HepG2 (cell line): ENCODE measurements around the gene DHX32. TPM values are rescaled to one million over a fixed set of nuclear protein-coding genes. Genes with fewer than 3 reads are reported as not detected.

Source experiments
- ATAC-seq: fragments of 200-7000 bp; cut with Tn5 transposase; 3 replicates; pipeline ENCODE4 v1.9.1; 2020; ENCODE audit warnings: mild to moderate bottlenecking, moderate library complexity
- BruUV-seq: library from RNA; stranded (reverse); fragments of 400-500 nt; replicated peaks from 2 replicates; lab custom pipeline; 2021; lab: Mats Ljungman, UMichigan
- CTCF ChIA-PET: fragments of 300-600 bp; formaldehyde crosslinking; extraction: SDS; loops from one replicate; lab custom pipeline; 2021; ENCODE audit warnings: low total read pairs, inconsistent platforms, low intra/inter-chr PET ratio; lab: Yijun Ruan, JAX
- POLR2A ChIA-PET: fragments of 350-600 bp; sonication (Branson Sonifier 250); formaldehyde crosslinking; loops from one replicate; lab custom pipeline; 2020; ENCODE audit warnings: antibody characterized with exemption, inconsistent platforms; lab: Yijun Ruan, JAX
- DNase-seq: peaks from one replicate; pipeline ENCODE4 v3.0.0-alpha.2; 2015; ENCODE audit warnings: low spot score
- FAIRE-seq: peaks from 3 replicates; lab custom pipeline; 2011; peaks lifted over from hg19 to GRCh38; lab: Jason Lieb, UNC
- H2AFZ ChIP-seq: one replicate; pipeline ENCODE4 v1.6.1; 2011; ENCODE audit warnings: low read length, inconsistent platforms
- H3K27ac ChIP-seq: fragments of 300-600 bp; 3 replicates; pipeline ENCODE4 v1.8.0; 2011; ENCODE audit warnings: mixed run types, mild to moderate bottlenecking, mixed read lengths, low read length, inconsistent platforms; ENCODE audit not compliant: insufficient read depth; ENCODE audit errors: extremely low read length
- H3K27me3 ChIP-seq, 2 experiments: fragments of 200-600 bp in 1 of 2; 2 replicates in 1 of 2; 3 replicates in 1 of 2; pipeline versions ENCODE4 v1.6.0 to v1.8.0; 2011; ENCODE audit warnings: low read length in 2 of 2, mild to moderate bottlenecking in 2 of 2, moderate library complexity in 2 of 2, inconsistent platforms in 1 of 2; ENCODE audit not compliant: insufficient read depth in 2 of 2, control insufficient read depth in 1 of 2
- H3K36me3 ChIP-seq, 2 experiments: fragments of 200-600 bp in 1 of 2; replicated peaks in 1 of 2; 2 replicates in 1 of 2; 3 replicates in 1 of 2; pipeline versions ENCODE4 v1.5.1 to v1.8.0; 2011; ENCODE audit warnings: low read length in 2 of 2, inconsistent platforms in 1 of 2; ENCODE audit not compliant: insufficient read depth in 2 of 2, control insufficient read depth in 1 of 2
- H3K4me1 ChIP-seq: 2 replicates; pipeline ENCODE4 v1.5.1; 2012; ENCODE audit warnings: low read length, inconsistent platforms; ENCODE audit not compliant: insufficient read depth
- H3K4me2 ChIP-seq: 2 replicates; pipeline ENCODE4 v1.6.0; 2011; ENCODE audit warnings: low read depth, low read length, inconsistent platforms
- H3K4me3 ChIP-seq, 3 experiments: fragments of 200-600 bp in 1 of 3; sonication (generic), shearing (Covaris generic) in 1 of 3; replicated peaks in 1 of 3; 2 replicates each; pipeline ENCODE4 v1.5.1; 2011 to 2016; ENCODE audit warnings: low read length in 3 of 3, inconsistent platforms in 2 of 3, low read depth in 2 of 3, mild to moderate bottlenecking in 2 of 3, control low read depth in 1 of 3, mixed read lengths in 1 of 3; ENCODE audit not compliant: insufficient read depth in 1 of 3
- H3K79me2 ChIP-seq: one replicate; pipeline ENCODE4 v1.6.1; 2011; ENCODE audit warnings: low read length, inconsistent platforms; ENCODE audit not compliant: insufficient read depth
- H3K9ac ChIP-seq: 2 replicates; pipeline ENCODE4 v1.6.0; 2011; ENCODE audit warnings: mild to moderate bottlenecking, low read depth, low read length, inconsistent platforms; ENCODE audit not compliant: insufficient read depth
- H3K9me3 ChIP-seq: 2 replicates; pipeline ENCODE4 v1.5.1; 2012; ENCODE audit warnings: mild to moderate bottlenecking, low read length
- H4K20me1 ChIP-seq: 2 replicates; pipeline ENCODE4 v1.6.0; 2011; ENCODE audit warnings: inconsistent platforms, mild to moderate bottlenecking, low read length, moderate library complexity; ENCODE audit not compliant: insufficient read depth
- HMGXB3 ChIP-seq: sonication (generic); formaldehyde crosslinking; IDR thresholded peaks from 2 replicates; pipeline ENCODE4 v1.4.0; 2020; ENCODE audit warnings: missing genetic modification reagents, borderline replicate concordance
- JUND ChIP-seq: sonication (generic); formaldehyde crosslinking; IDR thresholded peaks from 2 replicates; pipeline ENCODE4 v1.8.0; 2022; ENCODE audit warnings: mild to moderate bottlenecking, missing genetic modification reagents
- KLF13 ChIP-seq: sonication (generic); formaldehyde crosslinking; IDR thresholded peaks from 2 replicates; pipeline ENCODE4 v1.4.0; 2020; ENCODE audit warnings: mild to moderate bottlenecking, missing genetic modification reagents
- SETDB1 ChIP-seq: sonication (generic); formaldehyde crosslinking; IDR thresholded peaks from 2 replicates; pipeline ENCODE4 v1.5.1; 2020; ENCODE audit warnings: missing genetic modification reagents, mild to moderate bottlenecking, borderline replicate concordance
- ZNF703 ChIP-seq: sonication (generic); formaldehyde crosslinking; IDR thresholded peaks from 2 replicates; pipeline ENCODE4 v1.5.1; 2020; ENCODE audit warnings: missing genetic modification reagents, mild to moderate bottlenecking, moderate library complexity, borderline replicate concordance
- ZSCAN9 ChIP-seq: IDR thresholded peaks from 2 replicates; pipeline ENCODE4 v1.6.1; 2016; ENCODE audit warnings: borderline replicate concordance
- WGBS: methylation state at CpG from one replicate; pipeline ENCODE4 v1.1.6; 2017; ENCODE audit warnings: low lambda C conversion rate; 5-methylcytosine and 5-hydroxymethylcytosine counted together
- in situ Hi-C: cut with HindIII; loops from 2 replicates; pipeline ENCODE4 v1.10.0; 2017; ENCODE audit warnings: low pct_unique_long_range_greater_than_20kb; ENCODE audit not compliant: extremely low pct_ligation_motif_present
- intact Hi-C: fragments of 100-400 bp; cut with micrococcal nuclease; formaldehyde crosslinking; loops from one replicate; pipeline ENCODE4 v1.10.0; 2022; ENCODE audit not compliant: unreplicated experiment
- polyA plus RNA-seq, 8 experiments: library from polyadenylated mRNA; depleted of rRNA in 3 of 8; stranded (reverse) in 7 of 8; unstranded in 1 of 8; fragments of >200 nt; fragmentation: Illumina TruSeq in 4 of 8; extraction: Trizol in 4 of 8; gene quantifications; 2 replicates each; pipeline versions ENCODE4 v1.2.1 to v1.2.3, GENCODE V29; 2011 to 2016; ENCODE audit warnings: low read depth in 4 of 8, missing spikeins in 1 of 8, mixed read lengths in 1 of 8; ENCODE audit not compliant: insufficient read depth in 1 of 8
- total RNA-seq, 5 experiments: library from RNA; depleted of rRNA; stranded (reverse); fragments of >200 nt; fragmentation: Illumina TruSeq; extraction: Trizol; gene quantifications; 2 replicates each; pipeline ENCODE4 v1.2.3, GENCODE V29; 2016; ENCODE audit warnings: low read depth in 1 of 5
- TF ChIP-seq, protein P1 (sequence below): sonication (generic); formaldehyde crosslinking; IDR thresholded peaks from 2 replicates; pipeline ENCODE4 v1.5.1; 2020; ENCODE audit warnings: missing genetic modification reagents, mild to moderate bottlenecking, borderline replicate concordance
- TF ChIP-seq, protein P2 (sequence below): sonication (generic); formaldehyde crosslinking; IDR thresholded peaks from one replicate; pipeline ENCODE4 v1.5.1; 2020; ENCODE audit warnings: mild to moderate bottlenecking, missing genetic modification reagents; ENCODE audit errors: not compliant biosample characterization

DHX32 gene
- total and polyA plus RNA-seq, 2 of the 13 experiments (the other 11 are each of a cell fraction or from before 2014, with no cell fraction given) = 15.5 to 16.5 TPM

- Histone ChIP-seq H3K4me3 (no peak overlapping the region), H3K27ac (no peak overlapping the region), H3K4me1 (peaks cover 12% of the 10 kb centered on the region), H2AFZ (no peak overlapping the region), H3K79me2 (no peaks in the 10 kb centered on the region), H4K20me1 (no peaks in the 10 kb centered on the region), H3K9me3 (peaks cover 5% of the 10 kb centered on the region; the same call in 1 of the 2 replicates), H3K27me3 (no peaks in the 10 kb centered on the region), H3K9ac (no peak overlapping the region), H3K36me3 (no peaks in the 10 kb centered on the region), H3K4me2 (no peak overlapping the region)
- POLR2A ChIA-PET = no interaction called here
- in situ Hi-C loops (no loop called here), intact Hi-C loops (no loop called here)
- DNase-seq (no peak), ATAC-seq (no peak), FAIRE-seq (no peak)
- no TSS peak for BruUV-seq
- CTCF ChIA-PET = no interaction called here
- WGBS = 100% methylated on average over 1 of the region's 1 CpG
- TF ChIP-seq, protein P1, sequence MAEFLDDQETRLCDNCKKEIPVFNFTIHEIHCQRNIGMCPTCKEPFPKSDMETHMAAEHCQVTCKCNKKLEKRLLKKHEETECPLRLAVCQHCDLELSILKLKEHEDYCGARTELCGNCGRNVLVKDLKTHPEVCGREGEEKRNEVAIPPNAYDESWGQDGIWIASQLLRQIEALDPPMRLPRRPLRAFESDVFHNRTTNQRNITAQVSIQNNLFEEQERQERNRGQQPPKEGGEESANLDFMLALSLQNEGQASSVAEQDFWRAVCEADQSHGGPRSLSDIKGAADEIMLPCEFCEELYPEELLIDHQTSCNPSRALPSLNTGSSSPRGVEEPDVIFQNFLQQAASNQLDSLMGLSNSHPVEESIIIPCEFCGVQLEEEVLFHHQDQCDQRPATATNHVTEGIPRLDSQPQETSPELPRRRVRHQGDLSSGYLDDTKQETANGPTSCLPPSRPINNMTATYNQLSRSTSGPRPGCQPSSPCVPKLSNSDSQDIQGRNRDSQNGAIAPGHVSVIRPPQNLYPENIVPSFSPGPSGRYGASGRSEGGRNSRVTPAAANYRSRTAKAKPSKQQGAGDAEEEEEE (CRISPR knock-in tag) = no peak
- TF ChIP-seq ZNF703 (CRISPR knock-in tag) (no peak), JUND (CRISPR knock-in tag) (no peak), KLF13 (CRISPR knock-in tag) (no peak), SETDB1 (CRISPR knock-in tag) (no peak), ZSCAN9 (no peak), HMGXB3 (CRISPR knock-in tag) (no peak)
- TF ChIP-seq, protein P2, sequence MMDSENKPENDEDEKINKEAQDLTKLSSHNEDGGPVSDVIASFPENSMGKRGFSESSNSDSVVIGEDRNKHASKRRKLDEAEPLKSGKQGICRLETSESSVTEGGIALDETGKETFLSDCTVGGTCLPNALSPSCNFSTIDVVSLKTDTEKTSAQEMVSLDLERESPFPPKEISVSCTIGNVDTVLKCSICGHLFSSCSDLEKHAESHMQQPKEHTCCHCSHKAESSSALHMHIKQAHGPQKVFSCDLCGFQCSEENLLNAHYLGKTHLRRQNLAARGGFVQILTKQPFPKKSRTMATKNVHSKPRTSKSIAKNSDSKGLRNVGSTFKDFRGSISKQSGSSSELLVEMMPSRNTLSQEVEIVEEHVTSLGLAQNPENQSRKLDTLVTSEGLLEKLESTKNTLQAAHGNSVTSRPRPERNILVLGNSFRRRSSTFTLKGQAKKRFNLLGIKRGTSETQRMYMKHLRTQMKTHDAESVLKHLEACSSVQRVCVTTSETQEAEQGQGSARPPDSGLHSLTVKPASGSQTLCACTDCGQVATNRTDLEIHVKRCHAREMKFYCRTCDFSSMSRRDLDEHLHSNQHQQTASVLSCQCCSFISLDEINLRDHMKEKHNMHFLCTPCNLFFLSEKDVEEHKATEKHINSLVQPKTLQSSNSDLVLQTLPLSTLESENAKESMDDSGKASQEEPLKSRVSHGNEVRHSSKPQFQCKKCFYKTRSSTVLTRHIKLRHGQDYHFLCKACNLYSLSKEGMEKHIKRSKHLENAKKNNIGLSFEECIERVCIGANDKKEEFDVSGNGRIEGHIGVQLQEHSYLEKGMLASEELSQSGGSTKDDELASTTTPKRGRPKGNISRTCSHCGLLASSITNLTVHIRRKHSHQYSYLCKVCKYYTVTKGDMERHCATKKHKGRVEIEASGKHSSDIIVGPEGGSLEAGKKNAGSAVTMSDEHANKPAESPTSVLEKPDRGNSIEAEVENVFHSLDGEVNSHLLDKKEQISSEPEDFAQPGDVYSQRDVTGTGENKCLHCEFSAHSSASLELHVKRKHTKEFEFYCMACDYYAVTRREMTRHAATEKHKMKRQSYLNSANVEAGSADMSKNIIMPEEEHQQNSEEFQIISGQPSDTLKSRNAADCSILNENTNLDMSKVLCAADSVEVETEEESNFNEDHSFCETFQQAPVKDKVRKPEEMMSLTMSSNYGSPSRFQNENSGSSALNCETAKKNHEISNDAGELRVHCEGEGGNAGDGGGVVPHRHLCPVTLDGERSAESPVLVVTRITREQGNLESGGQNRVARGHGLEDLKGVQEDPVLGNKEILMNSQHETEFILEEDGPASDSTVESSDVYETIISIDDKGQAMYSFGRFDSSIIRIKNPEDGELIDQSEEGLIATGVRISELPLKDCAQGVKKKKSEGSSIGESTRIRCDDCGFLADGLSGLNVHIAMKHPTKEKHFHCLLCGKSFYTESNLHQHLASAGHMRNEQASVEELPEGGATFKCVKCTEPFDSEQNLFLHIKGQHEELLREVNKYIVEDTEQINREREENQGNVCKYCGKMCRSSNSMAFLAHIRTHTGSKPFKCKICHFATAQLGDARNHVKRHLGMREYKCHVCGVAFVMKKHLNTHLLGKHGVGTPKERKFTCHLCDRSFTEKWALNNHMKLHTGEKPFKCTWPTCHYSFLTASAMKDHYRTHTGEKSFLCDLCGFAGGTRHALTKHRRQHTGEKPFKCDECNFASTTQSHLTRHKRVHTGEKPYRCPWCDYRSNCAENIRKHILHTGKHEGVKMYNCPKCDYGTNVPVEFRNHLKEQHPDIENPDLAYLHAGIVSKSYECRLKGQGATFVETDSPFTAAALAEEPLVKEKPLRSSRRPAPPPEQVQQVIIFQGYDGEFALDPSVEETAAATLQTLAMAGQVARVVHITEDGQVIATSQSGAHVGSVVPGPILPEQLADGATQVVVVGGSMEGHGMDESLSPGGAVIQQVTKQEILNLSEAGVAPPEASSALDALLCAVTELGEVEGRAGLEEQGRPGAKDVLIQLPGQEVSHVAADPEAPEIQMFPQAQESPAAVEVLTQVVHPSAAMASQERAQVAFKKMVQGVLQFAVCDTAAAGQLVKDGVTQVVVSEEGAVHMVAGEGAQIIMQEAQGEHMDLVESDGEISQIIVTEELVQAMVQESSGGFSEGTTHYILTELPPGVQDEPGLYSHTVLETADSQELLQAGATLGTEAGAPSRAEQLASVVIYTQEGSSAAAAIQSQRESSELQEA (CRISPR knock-in tag) = no peak
These were observed 1.5 kb upstream of the DHX32 start for GRCh38 chr10:125882596-125882995.
